SKM-1 (cell line): Measurements from ENCODE around the gene LPAR3.

Source experiments
- DNase-seq: peaks from one replicate; lab custom pipeline; 2025; ENCODE audit not compliant: unreplicated experiment; lab: John Stamatoyannopoulos, UW

Gene LPAR3

GRCh38 chr1:84780000-84780716 lies 112.8 kb downstream of the LPAR3 start:
- DNase-seq = peak; percentile 68

- DNase-seq = no peak
Measured at GRCh38 chr1:84776639-84777038, 116.4 kb downstream of the LPAR3 start.

GRCh38 chr1:84775535-84775920 lies 117.5 kb downstream of the LPAR3 start:
- DNase-seq = no peak

GRCh38 chr1:84774669-84775534 lies 118.1 kb downstream of the LPAR3 start:
- DNase-seq = no peak

- DNase-seq = no peak
Measured at GRCh38 chr1:84773933-84774497, 119.0 kb downstream of the LPAR3 start.

- no peak for DNase-seq
Measured at GRCh38 chr1:84773195-84773594, 119.8 kb downstream of the LPAR3 start.

GRCh38 chr1:84772428-84772943 lies 120.5 kb downstream of the LPAR3 start:
- no peak for DNase-seq

GRCh38 chr1:84771895-84772294 lies 121.1 kb downstream of the LPAR3 start:
- DNase-seq = no peak

- no peak for DNase-seq
Measured at GRCh38 chr1:84770481-84770880, 122.5 kb downstream of the LPAR3 start.

- DNase-seq = no peak
Measured at GRCh38 chr1:84769636-84770035, 123.4 kb downstream of the LPAR3 start.

- no peak for DNase-seq
Measured at GRCh38 chr1:84768634-84769033, 124.4 kb downstream of the LPAR3 start.

GRCh38 chr1:84763912-84764680 lies 128.9 kb downstream of the LPAR3 start:
- DNase-seq = no peak

GRCh38 chr1:84762664-84763063 lies 130.3 kb downstream of the LPAR3 start:
- DNase-seq = no peak
